Measurements from ENCODE around the gene CASP9. TPM values are rescaled to one million over a fixed set of nuclear protein-coding genes. Genes with fewer than 3 reads are reported as not detected.

CASP9 gene
- polyA plus RNA-seq, 1 donor = 18.8 TPM

DNA sequence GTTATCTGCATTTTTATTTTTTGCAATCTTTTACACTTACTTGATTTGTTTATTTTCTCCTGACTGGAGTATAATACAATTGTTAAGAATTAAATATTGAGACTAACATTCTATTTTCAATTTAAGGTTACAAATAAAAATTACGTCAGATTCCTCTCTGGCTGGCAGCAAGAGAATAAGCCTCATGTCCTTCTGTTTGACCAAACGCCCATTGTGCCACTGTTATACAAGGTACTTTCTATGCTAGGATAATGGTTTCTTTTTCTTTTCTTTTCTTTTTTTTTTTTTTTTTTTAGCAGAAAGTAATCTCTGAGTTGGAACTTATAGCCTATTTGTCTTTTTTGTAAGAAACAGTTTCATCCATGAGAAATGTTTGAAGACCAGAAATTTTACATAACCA is 22.6 kb upstream of the CASP9 start:
- Histone ChIP-seq H3K4me3 (ENCODE audit: low read length) (no peak overlapping the region), H3K36me3 (ENCODE audit: control insufficient read depth, insufficient read depth, low read length) (peaks cover 56% of the 10 kb centered on the region), H3K27ac (ENCODE audit: low read length) (no peak overlapping the region), H3K4me1 (ENCODE audit: control insufficient read depth, insufficient read depth, low read length) (no peaks in the 10 kb centered on the region), H3K27me3 (ENCODE audit: control insufficient read depth, insufficient read depth, low read length) (no peaks in the 10 kb centered on the region), H3K9me3 (ENCODE audit: control insufficient read depth, low read depth, low read length) (no peaks in the 10 kb centered on the region)
- DNase-seq = no peak
- WGBS (ENCODE audit: insufficient coverage, low lambda C conversion rate) = 78% methylated on average over 2 of the region's 2 CpGs

DNA sequence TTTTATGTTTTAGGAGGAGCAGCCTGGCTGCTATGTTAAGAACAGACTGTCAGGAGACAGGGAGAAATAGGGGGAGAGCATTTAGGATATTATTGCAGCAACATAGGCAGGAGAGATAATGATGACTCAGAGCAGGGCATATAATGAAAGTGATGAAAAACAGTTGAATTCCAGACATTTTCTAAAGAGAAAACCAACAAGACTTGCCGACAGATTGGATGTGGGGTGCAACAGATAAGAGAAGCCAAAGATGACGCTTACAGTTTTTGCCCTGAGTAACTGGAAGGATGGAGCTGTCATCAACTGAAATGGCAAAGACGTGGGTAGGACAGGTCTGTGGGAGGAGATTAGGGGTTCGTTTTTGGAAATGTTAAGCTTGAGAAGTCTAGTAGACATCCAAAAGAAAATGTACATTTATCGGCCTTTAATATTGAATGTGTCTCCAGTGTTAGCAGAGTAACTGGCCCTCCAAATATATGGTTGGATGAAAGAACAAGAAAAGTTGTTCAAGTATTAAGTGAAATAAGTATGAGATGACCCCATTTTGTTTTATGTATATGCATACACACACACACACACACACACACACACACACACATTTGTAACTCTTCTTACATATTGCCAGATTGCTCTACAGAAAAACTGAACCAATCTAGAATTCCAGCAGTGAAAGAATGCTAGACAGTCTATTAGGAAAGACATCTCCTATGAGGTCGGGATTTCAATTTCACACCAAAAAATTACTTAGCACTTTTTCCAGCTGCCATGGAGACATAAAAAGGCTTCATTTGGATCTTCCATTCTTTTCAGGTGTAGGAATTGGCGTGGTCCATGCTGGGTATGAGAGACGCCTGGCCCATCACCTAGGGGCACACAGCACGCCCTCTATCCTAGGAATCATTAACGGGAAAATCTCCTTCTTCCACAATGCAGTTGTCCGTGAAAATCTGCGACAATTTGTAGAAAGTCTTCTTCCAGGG is 19.9 kb upstream of the CASP9 start:
- peaks cover 67% of the 10 kb centered on the region for H3K36me3 ChIP-seq (ENCODE audit: control insufficient read depth, insufficient read depth, low read length)
- no peaks in the 10 kb centered on the region for H3K27me3 ChIP-seq (ENCODE audit: control insufficient read depth, insufficient read depth, low read length)
- H3K4me1 ChIP-seq (ENCODE audit: control insufficient read depth, insufficient read depth, low read length) = no peaks in the 10 kb centered on the region
- no peak overlapping the region for H3K27ac ChIP-seq (ENCODE audit: low read length)
- H3K9me3 ChIP-seq (ENCODE audit: control insufficient read depth, low read depth, low read length) = no peaks in the 10 kb centered on the region
- H3K4me3 ChIP-seq (ENCODE audit: low read length) = no peak overlapping the region
- no peak for DNase-seq
- WGBS (ENCODE audit: insufficient coverage, low lambda C conversion rate) = 94% methylated on average over 3 of the region's 12 CpGs

DNA sequence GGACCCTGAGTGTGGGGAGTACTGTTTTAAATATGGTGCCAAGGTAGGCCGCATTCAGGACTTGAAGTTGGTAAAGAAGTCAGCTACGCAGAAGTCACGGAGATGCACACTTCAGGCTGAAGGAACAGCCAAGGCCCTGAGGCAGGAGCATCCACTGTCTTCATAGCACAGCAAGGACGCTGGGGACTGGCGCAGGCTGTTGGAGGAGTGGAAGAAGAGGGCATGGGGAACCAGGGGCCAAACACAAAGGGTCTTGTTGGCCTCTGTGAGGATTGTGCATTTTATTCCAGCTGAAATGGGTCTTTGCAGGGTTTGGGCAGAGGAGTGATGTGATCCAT is 19.2 kb upstream of the CASP9 start:
- H3K4me1 ChIP-seq (ENCODE audit: control insufficient read depth, insufficient read depth, low read length) = no peaks in the 10 kb centered on the region
- no peaks in the 10 kb centered on the region for H3K27me3 ChIP-seq (ENCODE audit: control insufficient read depth, insufficient read depth, low read length)
- no peaks in the 10 kb centered on the region for H3K9me3 ChIP-seq (ENCODE audit: control insufficient read depth, low read depth, low read length)
- no CpG with 5 or more reads among the region's 5 CpGs for WGBS (ENCODE audit: insufficient coverage, low lambda C conversion rate)
- no peak overlapping the region for H3K27ac ChIP-seq (ENCODE audit: low read length)
- no peak for DNase-seq
- H3K36me3 ChIP-seq (ENCODE audit: control insufficient read depth, insufficient read depth, low read length) = peaks cover 68% of the 10 kb centered on the region
- H3K4me3 ChIP-seq (ENCODE audit: low read length) = no peak overlapping the region

DNA sequence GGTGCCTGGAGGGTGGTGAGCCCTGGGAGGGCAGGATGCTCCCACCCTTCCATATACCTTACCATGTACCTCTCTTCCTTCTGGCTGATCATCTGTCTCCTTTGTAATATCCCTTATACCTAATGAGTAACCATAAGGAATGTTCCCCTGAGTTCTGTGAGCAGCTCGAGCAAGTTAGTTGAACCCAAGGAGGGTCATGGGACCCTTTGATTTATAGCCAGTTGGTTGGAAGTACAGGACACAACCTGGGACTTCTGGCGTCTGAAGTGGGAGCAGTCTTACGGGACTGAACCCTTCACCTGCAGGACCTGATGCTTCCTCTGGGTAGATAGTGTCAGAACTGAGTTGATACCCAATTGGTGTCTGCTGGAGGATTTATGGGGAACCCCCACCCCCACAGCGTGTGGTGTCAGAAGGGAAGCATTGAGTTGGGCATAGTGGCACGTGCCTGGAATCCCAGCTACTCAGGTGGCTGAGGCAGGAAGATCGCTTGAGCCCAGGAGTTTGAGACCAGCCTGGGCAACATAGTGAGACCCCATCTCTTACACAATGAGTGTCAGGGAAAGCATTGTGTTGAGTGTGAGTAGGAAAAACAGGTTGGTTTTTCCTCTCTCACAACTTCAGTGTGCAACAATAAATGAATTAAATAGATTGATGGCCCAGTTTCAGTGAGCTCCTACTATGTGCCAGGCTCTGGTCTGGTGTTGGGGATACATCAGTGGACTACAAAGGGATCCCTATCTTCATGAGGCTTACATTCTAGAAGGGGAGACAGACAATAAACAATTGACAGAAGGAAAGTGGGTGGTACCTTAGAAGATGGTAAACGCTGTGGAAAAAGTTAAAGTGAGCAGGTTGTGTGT is 18.6 kb upstream of the CASP9 start:
- H3K4me3 ChIP-seq (ENCODE audit: low read length) = no peak overlapping the region
- 100% methylated on average over 1 of the region's 7 CpGs for WGBS (ENCODE audit: insufficient coverage, low lambda C conversion rate)
- DNase-seq = no peak
- no peaks in the 10 kb centered on the region for H3K9me3 ChIP-seq (ENCODE audit: control insufficient read depth, low read depth, low read length)
- H3K27ac ChIP-seq (ENCODE audit: low read length) = no peak overlapping the region
- H3K27me3 ChIP-seq (ENCODE audit: control insufficient read depth, insufficient read depth, low read length) = no peaks in the 10 kb centered on the region
- H3K36me3 ChIP-seq (ENCODE audit: control insufficient read depth, insufficient read depth, low read length) = peaks cover 65% of the 10 kb centered on the region
- no peaks in the 10 kb centered on the region for H3K4me1 ChIP-seq (ENCODE audit: control insufficient read depth, insufficient read depth, low read length)

DNA sequence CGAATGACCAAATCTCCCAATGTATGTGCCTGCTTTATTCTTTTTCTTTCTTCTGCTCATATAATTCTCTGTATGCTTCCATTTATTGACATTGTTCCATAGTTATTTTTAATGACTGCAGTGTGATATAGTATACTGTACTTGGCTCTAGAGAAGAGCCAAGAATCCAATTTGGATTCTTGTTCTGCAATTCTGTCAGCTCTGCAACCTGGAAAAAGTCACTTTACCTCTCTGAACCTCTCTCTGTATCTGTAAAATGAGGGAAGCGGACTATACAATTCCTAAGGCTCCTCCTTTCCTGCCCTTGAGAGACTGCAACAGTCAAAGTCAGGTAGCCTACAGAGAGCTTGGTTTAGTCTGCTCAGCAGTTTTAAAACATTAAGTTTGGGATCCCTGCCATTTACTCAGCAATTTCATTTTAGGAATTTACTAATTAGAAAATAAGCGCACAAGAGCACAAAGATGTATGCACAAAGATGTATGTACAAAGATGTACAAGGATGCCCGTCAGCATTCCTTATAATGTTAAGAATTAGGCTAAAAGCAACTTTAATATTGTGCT is 17.3 kb upstream of the CASP9 start:
- Histone ChIP-seq H3K9me3 (ENCODE audit: control insufficient read depth, low read depth, low read length) (no peaks in the 10 kb centered on the region), H3K36me3 (ENCODE audit: control insufficient read depth, insufficient read depth, low read length) (peaks cover 69% of the 10 kb centered on the region), H3K27me3 (ENCODE audit: control insufficient read depth, insufficient read depth, low read length) (no peaks in the 10 kb centered on the region), H3K4me1 (ENCODE audit: control insufficient read depth, insufficient read depth, low read length) (no peaks in the 10 kb centered on the region), H3K27ac (ENCODE audit: low read length) (no peak overlapping the region), H3K4me3 (ENCODE audit: low read length) (no peak overlapping the region)
- WGBS (ENCODE audit: insufficient coverage, low lambda C conversion rate) = no CpG with 5 or more reads among the region's 4 CpGs
- DNase-seq = no peak

DNA sequence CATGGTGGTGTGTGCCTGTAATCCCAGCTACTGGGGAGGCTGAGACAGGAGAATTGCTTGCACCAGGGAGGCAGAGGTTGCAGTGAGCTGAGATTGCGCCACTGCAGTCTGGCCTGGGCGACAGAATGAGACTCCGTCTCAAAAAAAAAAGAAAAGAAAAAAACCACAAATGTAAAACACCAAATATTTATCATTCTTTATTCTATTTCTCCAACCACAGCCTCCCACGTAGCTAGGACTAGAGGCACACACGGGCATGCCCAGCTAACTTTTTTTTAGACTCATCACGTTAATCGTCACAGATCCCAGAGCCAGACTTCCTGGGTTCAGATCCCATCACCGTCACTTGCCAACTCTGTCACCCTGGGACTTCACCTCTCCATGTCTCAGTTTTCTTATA is 16.2 kb upstream of the CASP9 start:
- peaks cover 70% of the 10 kb centered on the region for H3K36me3 ChIP-seq (ENCODE audit: control insufficient read depth, insufficient read depth, low read length)
- H3K4me3 ChIP-seq (ENCODE audit: low read length) = no peak overlapping the region
- WGBS (ENCODE audit: insufficient coverage, low lambda C conversion rate) = no CpG with 5 or more reads among the region's 8 CpGs
- H3K27me3 ChIP-seq (ENCODE audit: control insufficient read depth, insufficient read depth, low read length) = no peaks in the 10 kb centered on the region
- DNase-seq = no peak
- H3K9me3 ChIP-seq (ENCODE audit: control insufficient read depth, low read depth, low read length) = no peaks in the 10 kb centered on the region
- H3K4me1 ChIP-seq (ENCODE audit: control insufficient read depth, insufficient read depth, low read length) = no peaks in the 10 kb centered on the region
- no peak overlapping the region for H3K27ac ChIP-seq (ENCODE audit: low read length)

DNA sequence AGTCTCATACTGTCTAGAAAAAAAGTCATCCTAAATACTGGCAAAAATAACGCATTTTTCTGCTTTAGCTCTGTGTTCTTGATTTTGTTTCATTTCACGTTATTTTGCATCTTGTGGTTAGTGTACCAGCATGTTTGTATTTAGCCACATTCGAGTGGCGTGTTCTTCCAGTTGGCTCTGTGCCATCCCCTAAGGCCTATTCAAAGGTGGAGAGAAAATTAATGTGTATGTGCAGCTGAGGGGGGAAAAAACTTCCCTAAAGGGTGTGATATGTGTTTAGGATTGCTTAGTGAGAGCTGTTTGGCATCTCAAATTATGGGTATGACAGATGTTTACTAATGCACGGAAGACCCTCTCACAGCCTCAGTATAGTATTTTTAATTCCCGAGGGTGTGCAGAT is 14.8 kb upstream of the CASP9 start:
- no peaks in the 10 kb centered on the region for H3K27me3 ChIP-seq (ENCODE audit: control insufficient read depth, insufficient read depth, low read length)
- peaks cover 73% of the 10 kb centered on the region for H3K36me3 ChIP-seq (ENCODE audit: control insufficient read depth, insufficient read depth, low read length)
- no peak overlapping the region for H3K4me3 ChIP-seq (ENCODE audit: low read length)
- H3K27ac ChIP-seq (ENCODE audit: low read length) = no peak overlapping the region
- H3K9me3 ChIP-seq (ENCODE audit: control insufficient read depth, low read depth, low read length) = no peaks in the 10 kb centered on the region
- 90% methylated on average over 2 of the region's 6 CpGs for WGBS (ENCODE audit: insufficient coverage, low lambda C conversion rate)
- H3K4me1 ChIP-seq (ENCODE audit: control insufficient read depth, insufficient read depth, low read length) = no peaks in the 10 kb centered on the region
- no peak for DNase-seq

DNA sequence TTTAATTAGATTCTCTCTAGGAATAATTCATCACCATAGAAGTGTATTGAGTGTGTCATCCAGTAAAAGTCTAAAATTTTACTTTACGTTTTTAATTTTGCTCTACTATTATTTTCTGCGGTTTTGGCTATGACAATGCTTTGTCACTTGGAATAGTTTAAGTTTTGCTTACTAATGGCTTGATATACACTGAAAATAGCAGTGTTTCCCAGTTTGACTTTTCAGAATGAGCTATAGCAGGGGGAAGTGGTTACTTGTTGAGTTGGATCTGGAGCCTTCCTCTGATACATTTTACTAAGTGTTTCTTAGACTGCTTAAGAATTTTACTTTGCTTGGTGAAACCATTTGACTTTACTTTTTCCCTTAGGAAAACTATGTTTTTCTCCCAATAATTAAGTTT is 7.7 kb upstream of the CASP9 start:
- peaks cover 3% of the 10 kb centered on the region for H3K4me1 ChIP-seq (ENCODE audit: control insufficient read depth, insufficient read depth, low read length)
- 100% methylated on average over 2 of the region's 2 CpGs for WGBS (ENCODE audit: insufficient coverage, low lambda C conversion rate)
- H3K9me3 ChIP-seq (ENCODE audit: control insufficient read depth, low read depth, low read length) = no peaks in the 10 kb centered on the region
- H3K36me3 ChIP-seq (ENCODE audit: control insufficient read depth, insufficient read depth, low read length) = peaks cover 31% of the 10 kb centered on the region
- DNase-seq = no peak
- H3K4me3 ChIP-seq (ENCODE audit: low read length) = no peak overlapping the region
- H3K27ac ChIP-seq (ENCODE audit: low read length) = no peak overlapping the region
- H3K27me3 ChIP-seq (ENCODE audit: control insufficient read depth, insufficient read depth, low read length) = no peaks in the 10 kb centered on the region

DNA sequence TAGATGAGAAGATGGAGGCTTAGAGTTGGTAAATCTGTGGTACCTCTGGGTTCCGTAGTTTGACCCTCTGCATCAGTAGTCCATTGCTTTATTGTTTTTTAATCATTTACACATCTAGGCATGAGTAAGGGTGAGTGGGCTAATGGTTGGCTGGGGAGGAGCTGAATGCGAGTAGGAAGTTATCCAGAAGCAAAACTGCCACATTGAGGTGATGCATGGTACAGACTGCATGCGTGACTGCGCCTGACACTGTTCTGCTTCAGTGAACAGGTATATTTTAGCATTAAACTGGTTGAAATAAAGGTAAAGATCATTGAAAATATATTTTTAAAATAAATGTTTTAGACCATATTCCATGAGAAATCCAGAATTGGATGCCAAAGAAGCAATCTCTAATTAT is 7.0 kb upstream of the CASP9 start:
- H3K4me3 ChIP-seq (ENCODE audit: low read length) = no peak overlapping the region
- DNase-seq = no peak
- peaks cover 6% of the 10 kb centered on the region for H3K4me1 ChIP-seq (ENCODE audit: control insufficient read depth, insufficient read depth, low read length)
- no peaks in the 10 kb centered on the region for H3K9me3 ChIP-seq (ENCODE audit: control insufficient read depth, low read depth, low read length)
- no peak overlapping the region for H3K27ac ChIP-seq (ENCODE audit: low read length)
- WGBS (ENCODE audit: insufficient coverage, low lambda C conversion rate) = no CpG with 5 or more reads among the region's 4 CpGs
- H3K27me3 ChIP-seq (ENCODE audit: control insufficient read depth, insufficient read depth, low read length) = no peaks in the 10 kb centered on the region
- H3K36me3 ChIP-seq (ENCODE audit: control insufficient read depth, insufficient read depth, low read length) = peaks cover 26% of the 10 kb centered on the region

All from large intestine (tissue), 3 donors.